K562 (cell line): ENCODE measurements around the gene TJP2.

Experiments used
- ETS2 ChIP-seq: IDR thresholded peaks from 2 replicates; pipeline ENCODE4 v1.6.1; 2016; ENCODE audit warnings: borderline replicate concordance, missing genetic modification characterization, mild to moderate bottlenecking, moderate library complexity, missing compliant biosample characterization; ENCODE audit not compliant: poor library complexity, severe bottlenecking
- MAX ChIP-seq: sonication (generic); formaldehyde crosslinking; IDR thresholded peaks from 2 replicates; pipeline ENCODE4 v1.9.0; 2022; ENCODE audit warnings: mild to moderate bottlenecking, missing genetic modification reagents
- SMARCC2 ChIP-seq: fragments of 450-650 bp; IDR thresholded peaks from 2 replicates; pipeline ENCODE4 v1.6.1; 2017; ENCODE audit warnings: antibody characterized with exemption, moderate library complexity, mild to moderate bottlenecking, low read depth
- ZBTB7A ChIP-seq: IDR thresholded peaks from 2 replicates; pipeline ENCODE4 v1.6.1; 2011; ENCODE audit warnings: low read depth, mild to moderate bottlenecking, low read length, moderate library complexity, borderline replicate concordance; ENCODE audit not compliant: control insufficient read depth

- TF ChIP-seq ETS2 (tag), result no peak
- no peak for TF ChIP-seq ZBTB7A
- no peak for TF ChIP-seq SMARCC2
- TF ChIP-seq MAX (CRISPR knock-in tag), result no peak
These were observed 18.6 kb upstream of the TJP2 start for GRCh38 chr9:69155341-69156030.
